Measurements from ENCODE around the gene ASTN2.

ASTN2 gene

GRCh38 chr9:117343427-117343826 is 71.4 kb downstream of the ASTN2 start:
- no peaks in the 10 kb centered on the region for H3K36me3 ChIP-seq (replicated peaks)
- H3K27me3 ChIP-seq (replicated peaks) = no peaks in the 10 kb centered on the region
- no peak for TF ChIP-seq CTCF (IDR thresholded peaks at IDR 0.05; ENCODE audit: low read depth, low read length, missing control alignments)
- in situ Hi-C loops (cut with HindIII; ENCODE audit: low pct_ligation_motif_present, low sequenced_read_pairs) = no loop called here
- H3K4me3 ChIP-seq (ENCODE audit: low read depth, low read length) = no peak overlapping the region
- no peak overlapping the region for H3K27ac ChIP-seq
- no peak for DNase-seq

GRCh38 chr9:117341151-117341550 is 73.7 kb downstream of the ASTN2 start:
- no peak overlapping the region for H3K27ac ChIP-seq
- in situ Hi-C loops (cut with HindIII; ENCODE audit: low pct_ligation_motif_present, low sequenced_read_pairs) = no loop called here
- no peaks in the 10 kb centered on the region for H3K27me3 ChIP-seq (replicated peaks)
- H3K4me3 ChIP-seq (ENCODE audit: low read depth, low read length) = no peak overlapping the region
- TF ChIP-seq CTCF (IDR thresholded peaks at IDR 0.05; ENCODE audit: low read depth, low read length, missing control alignments) = no peak
- no peaks in the 10 kb centered on the region for H3K36me3 ChIP-seq (replicated peaks)
- no peak for DNase-seq

GRCh38 chr9:117340422-117340821 is 74.4 kb downstream of the ASTN2 start:
- in situ Hi-C loops (cut with HindIII; ENCODE audit: low pct_ligation_motif_present, low sequenced_read_pairs) = no loop called here

GRCh38 chr9:117335837-117336433 is 78.9 kb downstream of the ASTN2 start:
- in situ Hi-C loops (cut with HindIII; ENCODE audit: low pct_ligation_motif_present, low sequenced_read_pairs) = no loop called here
- no peak for DNase-seq
- Histone ChIP-seq H3K27ac (no peak overlapping the region), H3K4me3 (ENCODE audit: low read depth, low read length) (no peak overlapping the region), H3K27me3 (replicated peaks) (no peaks in the 10 kb centered on the region), H3K36me3 (replicated peaks) (no peaks in the 10 kb centered on the region)
- no peak for TF ChIP-seq CTCF (IDR thresholded peaks at IDR 0.05; ENCODE audit: low read depth, low read length, missing control alignments)

More at GRCh38 chr9:117340422-117340821, 74.4 kb downstream of the ASTN2 start:
- DNase-seq = no peak
- TF ChIP-seq CTCF (IDR thresholded peaks at IDR 0.05; ENCODE audit: low read depth, low read length, missing control alignments) = no peak
- Histone ChIP-seq H3K4me3 (ENCODE audit: low read depth, low read length) (no peak overlapping the region), H3K36me3 (replicated peaks) (no peaks in the 10 kb centered on the region), H3K27ac (no peak overlapping the region), H3K27me3 (replicated peaks) (no peaks in the 10 kb centered on the region)

- in situ Hi-C loops (cut with HindIII; ENCODE audit: low pct_ligation_motif_present, low sequenced_read_pairs) = no loop called here
- H3K27ac ChIP-seq = no peak overlapping the region
- no peak for TF ChIP-seq CTCF (IDR thresholded peaks at IDR 0.05; ENCODE audit: low read depth, low read length, missing control alignments)
- no peaks in the 10 kb centered on the region for H3K27me3 ChIP-seq (replicated peaks)
- DNase-seq = no peak
- H3K36me3 ChIP-seq (replicated peaks) = no peaks in the 10 kb centered on the region
- H3K4me3 ChIP-seq (ENCODE audit: low read depth, low read length) = no peak overlapping the region
Observed at GRCh38 chr9:117334101-117334500, 80.8 kb downstream of the ASTN2 start.

GRCh38 chr9:117325831-117326230 is 89.0 kb downstream of the ASTN2 start:
- no peak overlapping the region for H3K27ac ChIP-seq
- in situ Hi-C loops (cut with HindIII; ENCODE audit: low pct_ligation_motif_present, low sequenced_read_pairs) = no loop called here
- no peak overlapping the region for H3K4me3 ChIP-seq (ENCODE audit: low read depth, low read length)
- no peaks in the 10 kb centered on the region for H3K27me3 ChIP-seq (replicated peaks)
- no peak for TF ChIP-seq CTCF (IDR thresholded peaks at IDR 0.05; ENCODE audit: low read depth, low read length, missing control alignments)
- no peaks in the 10 kb centered on the region for H3K36me3 ChIP-seq (replicated peaks)
- DNase-seq = no peak

Measured in brain microvascular endothelial cell (primary cell).